ENCODE measurements around the gene NRN1L.

DNA sequence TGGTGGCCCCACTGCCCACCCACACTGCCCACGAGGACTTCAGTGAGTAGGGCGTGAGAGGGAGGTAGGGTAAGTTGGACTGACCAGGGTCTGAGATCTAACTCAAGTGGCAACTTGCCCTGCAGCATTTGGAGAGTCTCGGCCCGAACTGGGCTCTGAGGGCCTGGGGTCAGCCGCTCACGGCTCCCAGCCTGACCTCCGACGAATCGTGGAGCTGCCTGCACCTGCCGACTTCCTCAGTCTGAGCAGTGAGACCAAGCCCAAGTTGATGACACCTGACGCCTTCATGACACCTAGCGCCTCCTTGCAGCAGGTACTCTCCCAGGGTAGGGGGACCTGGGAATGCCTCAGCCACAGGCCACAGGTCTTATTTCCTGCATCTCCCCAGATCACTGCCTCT, 5.2 kb upstream of the NRN1L start:
- TF ChIP-seq, protein P1, sequence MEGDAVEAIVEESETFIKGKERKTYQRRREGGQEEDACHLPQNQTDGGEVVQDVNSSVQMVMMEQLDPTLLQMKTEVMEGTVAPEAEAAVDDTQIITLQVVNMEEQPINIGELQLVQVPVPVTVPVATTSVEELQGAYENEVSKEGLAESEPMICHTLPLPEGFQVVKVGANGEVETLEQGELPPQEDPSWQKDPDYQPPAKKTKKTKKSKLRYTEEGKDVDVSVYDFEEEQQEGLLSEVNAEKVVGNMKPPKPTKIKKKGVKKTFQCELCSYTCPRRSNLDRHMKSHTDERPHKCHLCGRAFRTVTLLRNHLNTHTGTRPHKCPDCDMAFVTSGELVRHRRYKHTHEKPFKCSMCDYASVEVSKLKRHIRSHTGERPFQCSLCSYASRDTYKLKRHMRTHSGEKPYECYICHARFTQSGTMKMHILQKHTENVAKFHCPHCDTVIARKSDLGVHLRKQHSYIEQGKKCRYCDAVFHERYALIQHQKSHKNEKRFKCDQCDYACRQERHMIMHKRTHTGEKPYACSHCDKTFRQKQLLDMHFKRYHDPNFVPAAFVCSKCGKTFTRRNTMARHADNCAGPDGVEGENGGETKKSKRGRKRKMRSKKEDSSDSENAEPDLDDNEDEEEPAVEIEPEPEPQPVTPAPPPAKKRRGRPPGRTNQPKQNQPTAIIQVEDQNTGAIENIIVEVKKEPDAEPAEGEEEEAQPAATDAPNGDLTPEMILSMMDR (IDR thresholded peaks at IDR 0.05), result no peak
- TF ChIP-seq POLR2A (IDR thresholded peaks at IDR 0.05), result no peak

Data from adrenal gland (tissue), 5 donors.